PFSK-1 (cell line): ENCODE results near the gene TTLL11.

Experiments
- FOXP2 ChIP-seq: optimal IDR thresholded peaks from 2 replicates; pipeline ENCODE3; 2011; ENCODE audit warnings: borderline replicate concordance, control low read depth, inconsistent platforms; ENCODE audit not compliant: insufficient read depth; ENCODE audit errors: extremely low read length, extremely low read depth
- POLR2AphosphoS5 ChIP-seq: IDR thresholded peaks from 2 replicates; pipeline ENCODE4 v1.6.1; 2012; ENCODE audit warnings: low read depth, mild to moderate bottlenecking, control low read depth, low read length, moderate library complexity
- REST ChIP-seq, 2 experiments: IDR thresholded peaks; 2 replicates each; pipeline versions ENCODE4 v1.6.1 to v1.8.0; 2011 to 2012; ENCODE audit warnings: low read depth in 2 of 2, low read length in 2 of 2, control low read depth in 1 of 2, inconsistent platforms in 1 of 2, mild to moderate bottlenecking in 1 of 2, moderate library complexity in 1 of 2; ENCODE audit not compliant: insufficient read depth in 1 of 2
- SIN3A ChIP-seq: IDR thresholded peaks from 2 replicates; pipeline ENCODE4 v1.6.1; 2012; ENCODE audit warnings: mild to moderate bottlenecking, low read length, moderate library complexity, borderline replicate concordance; ENCODE audit not compliant: insufficient read depth
- TAF1 ChIP-seq: IDR thresholded peaks from 2 replicates; pipeline ENCODE4 v1.6.1; 2012; ENCODE audit warnings: low read length, control low read depth, borderline replicate concordance; ENCODE audit not compliant: insufficient read depth

Gene TTLL11

GRCh38 chr9:121949766-121950165 is 143.3 kb downstream of the TTLL11 start:
- TF ChIP-seq FOXP2 (no peak), POLR2AphosphoS5 (no peak), TAF1 (no peak), SIN3A (no peak), REST (IDR thresholded peaks at IDR 0.05; ENCODE audit: insufficient read depth in 1 of 2, low read depth in 2 of 2, low read length in 2 of 2) (no peak)

GRCh38 chr9:121949364-121949763 is 143.7 kb downstream of the TTLL11 start:
- no peak for TF ChIP-seq SIN3A
- no peak for TF ChIP-seq REST (IDR thresholded peaks at IDR 0.05; ENCODE audit: insufficient read depth in 1 of 2, low read depth in 2 of 2, low read length in 2 of 2)
- no peak for TF ChIP-seq TAF1
- no peak for TF ChIP-seq POLR2AphosphoS5

GRCh38 chr9:121947775-121948174 is 145.3 kb downstream of the TTLL11 start:
- TF ChIP-seq POLR2AphosphoS5 (no peak), TAF1 (no peak), SIN3A (no peak), REST (IDR thresholded peaks at IDR 0.05; ENCODE audit: insufficient read depth in 1 of 2, low read depth in 2 of 2, low read length in 2 of 2) (no peak), FOXP2 (no peak)

GRCh38 chr9:121946465-121946864 is 146.6 kb downstream of the TTLL11 start:
- no peak for TF ChIP-seq TAF1
- TF ChIP-seq SIN3A, result no peak
- TF ChIP-seq POLR2AphosphoS5, result no peak
- no peak for TF ChIP-seq REST (IDR thresholded peaks at IDR 0.05; ENCODE audit: insufficient read depth in 1 of 2, low read depth in 2 of 2, low read length in 2 of 2)
- no peak for TF ChIP-seq FOXP2

- TF ChIP-seq REST (IDR thresholded peaks at IDR 0.05; ENCODE audit: insufficient read depth in 1 of 2, low read depth in 2 of 2, low read length in 2 of 2) (no peak), FOXP2 (no peak), TAF1 (no peak), POLR2AphosphoS5 (no peak)
Observed at GRCh38 chr9:121945849-121946248, 147.3 kb downstream of the TTLL11 start.
